ENCODE measurements around the gene ADORA2A.

The ADORA2A gene

DNA sequence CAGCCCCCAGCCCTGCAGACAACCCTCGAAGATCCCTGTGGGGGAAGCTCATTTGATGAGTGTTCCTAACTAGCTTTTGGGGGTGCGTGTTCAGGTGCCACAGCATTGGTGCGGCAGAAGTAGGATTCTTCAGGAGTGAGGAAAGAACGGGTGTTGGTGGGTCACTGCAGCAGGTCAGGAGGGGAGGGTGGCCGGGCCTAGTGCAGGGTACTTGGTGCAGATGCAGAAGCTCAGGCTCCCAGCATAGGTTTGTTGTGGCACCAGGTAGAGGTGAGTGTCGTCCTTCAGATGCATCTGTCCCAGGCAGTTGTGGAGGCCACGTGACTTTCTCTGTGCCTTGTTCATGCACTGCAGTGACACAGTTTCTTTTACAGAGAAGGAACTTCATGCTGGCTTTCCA lies 15.1 kb upstream of the ADORA2A start:
- no peak for DNase-seq (ENCODE audit: low read depth in 2 of 2)
- TF ChIP-seq, protein P1, sequence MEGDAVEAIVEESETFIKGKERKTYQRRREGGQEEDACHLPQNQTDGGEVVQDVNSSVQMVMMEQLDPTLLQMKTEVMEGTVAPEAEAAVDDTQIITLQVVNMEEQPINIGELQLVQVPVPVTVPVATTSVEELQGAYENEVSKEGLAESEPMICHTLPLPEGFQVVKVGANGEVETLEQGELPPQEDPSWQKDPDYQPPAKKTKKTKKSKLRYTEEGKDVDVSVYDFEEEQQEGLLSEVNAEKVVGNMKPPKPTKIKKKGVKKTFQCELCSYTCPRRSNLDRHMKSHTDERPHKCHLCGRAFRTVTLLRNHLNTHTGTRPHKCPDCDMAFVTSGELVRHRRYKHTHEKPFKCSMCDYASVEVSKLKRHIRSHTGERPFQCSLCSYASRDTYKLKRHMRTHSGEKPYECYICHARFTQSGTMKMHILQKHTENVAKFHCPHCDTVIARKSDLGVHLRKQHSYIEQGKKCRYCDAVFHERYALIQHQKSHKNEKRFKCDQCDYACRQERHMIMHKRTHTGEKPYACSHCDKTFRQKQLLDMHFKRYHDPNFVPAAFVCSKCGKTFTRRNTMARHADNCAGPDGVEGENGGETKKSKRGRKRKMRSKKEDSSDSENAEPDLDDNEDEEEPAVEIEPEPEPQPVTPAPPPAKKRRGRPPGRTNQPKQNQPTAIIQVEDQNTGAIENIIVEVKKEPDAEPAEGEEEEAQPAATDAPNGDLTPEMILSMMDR (IDR thresholded peaks at IDR 0.05; ENCODE audit: low read depth, low read length) = no peak
- H3K4me3 ChIP-seq (replicated peaks in 1 of 2; ENCODE audit: low read depth in 2 of 2, low read length in 2 of 2) = no peak overlapping the region

DNA sequence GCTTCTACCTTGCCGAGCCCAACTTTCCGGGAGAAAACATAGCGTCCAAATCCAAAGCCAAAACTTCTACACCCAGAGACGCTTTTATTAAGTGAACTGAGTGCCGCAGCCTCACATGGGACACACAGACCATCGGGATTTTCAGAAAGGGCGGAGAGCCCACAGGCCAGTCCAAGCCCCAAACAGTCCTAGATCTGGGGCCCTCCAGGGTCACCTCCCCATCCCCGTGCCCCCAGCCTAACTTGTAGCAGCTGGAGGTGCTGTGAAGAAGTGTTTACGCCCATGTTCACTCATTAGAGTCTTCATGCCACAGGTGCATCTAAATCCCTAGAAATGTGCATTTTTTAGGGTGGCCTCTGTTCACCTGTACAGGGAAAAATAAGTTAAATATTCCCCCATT lies 14.1 kb upstream of the ADORA2A start:
- TF ChIP-seq, protein P1 (IDR thresholded peaks at IDR 0.05; ENCODE audit: low read depth, low read length) = no peak

DNA sequence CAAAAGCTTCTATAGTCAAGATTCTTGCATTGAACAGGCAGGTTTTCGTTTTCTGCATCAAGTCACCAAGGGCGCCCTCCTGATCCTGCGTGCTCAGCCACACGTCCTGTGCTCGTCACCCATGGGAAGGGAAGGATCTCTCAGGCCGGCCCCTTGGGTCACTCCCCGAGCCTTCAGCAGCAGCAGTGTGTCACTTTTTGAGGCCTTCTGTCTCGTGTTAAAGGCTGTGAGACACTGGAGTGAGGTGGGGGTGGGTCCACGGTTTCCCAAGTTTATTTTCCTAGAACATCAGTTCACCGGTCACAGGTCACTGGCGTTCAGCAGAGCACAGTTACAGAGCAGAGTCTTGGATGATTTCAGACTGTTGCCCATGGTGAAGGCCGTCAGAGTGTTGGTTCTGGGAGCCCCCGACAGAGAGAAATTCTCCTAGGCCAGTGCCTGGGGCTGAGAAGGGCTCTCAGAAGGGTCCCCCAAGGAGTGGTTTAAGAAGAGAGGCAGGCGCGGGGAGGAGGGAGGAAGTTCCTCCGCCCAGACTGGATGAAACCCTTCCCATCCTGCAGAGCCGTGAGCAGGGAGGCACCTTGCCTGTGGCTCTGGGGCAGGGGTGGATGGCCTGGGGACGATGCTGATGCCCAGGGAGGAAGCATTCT lies 13.5 kb upstream of the ADORA2A start:
- TF ChIP-seq, protein P1 (IDR thresholded peaks at IDR 0.05; ENCODE audit: low read depth, low read length) = no peak
- DNase-seq (ENCODE audit: low read depth in 2 of 2) = no peak
- H3K4me3 ChIP-seq (replicated peaks in 1 of 2; ENCODE audit: low read depth in 2 of 2, low read length in 2 of 2) = no peak overlapping the region

More for the DNA sequence above, 14.1 kb upstream of the ADORA2A start:
- no peak for DNase-seq (ENCODE audit: low read depth in 2 of 2)
- no peak overlapping the region for H3K4me3 ChIP-seq (replicated peaks in 1 of 2; ENCODE audit: low read depth in 2 of 2, low read length in 2 of 2)

DNA sequence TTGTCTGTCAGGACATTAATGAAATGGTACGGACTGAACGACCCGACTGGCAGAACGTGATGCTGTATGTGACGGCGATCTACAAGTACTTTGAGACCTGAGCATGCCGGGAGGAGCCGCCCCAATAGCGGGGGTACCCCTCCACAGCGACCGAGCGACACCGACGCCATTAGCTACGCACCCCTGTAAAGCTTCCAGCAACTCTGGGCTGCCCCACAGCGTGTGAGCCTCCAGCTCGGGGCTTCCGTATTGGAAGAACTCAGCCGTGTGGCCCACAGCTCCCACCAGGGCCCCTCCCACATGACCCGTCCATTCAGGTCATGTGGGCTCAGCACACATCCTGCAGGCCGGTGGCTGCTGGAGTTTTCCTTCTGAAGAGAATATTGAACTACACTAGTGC lies 12.9 kb upstream of the ADORA2A start:
- H3K4me3 ChIP-seq (replicated peaks in 1 of 2; ENCODE audit: low read depth in 2 of 2, low read length in 2 of 2) = no peak overlapping the region
- TF ChIP-seq, protein P1 (IDR thresholded peaks at IDR 0.05; ENCODE audit: low read depth, low read length) = no peak
- no peak for DNase-seq (ENCODE audit: low read depth in 2 of 2)

DNA sequence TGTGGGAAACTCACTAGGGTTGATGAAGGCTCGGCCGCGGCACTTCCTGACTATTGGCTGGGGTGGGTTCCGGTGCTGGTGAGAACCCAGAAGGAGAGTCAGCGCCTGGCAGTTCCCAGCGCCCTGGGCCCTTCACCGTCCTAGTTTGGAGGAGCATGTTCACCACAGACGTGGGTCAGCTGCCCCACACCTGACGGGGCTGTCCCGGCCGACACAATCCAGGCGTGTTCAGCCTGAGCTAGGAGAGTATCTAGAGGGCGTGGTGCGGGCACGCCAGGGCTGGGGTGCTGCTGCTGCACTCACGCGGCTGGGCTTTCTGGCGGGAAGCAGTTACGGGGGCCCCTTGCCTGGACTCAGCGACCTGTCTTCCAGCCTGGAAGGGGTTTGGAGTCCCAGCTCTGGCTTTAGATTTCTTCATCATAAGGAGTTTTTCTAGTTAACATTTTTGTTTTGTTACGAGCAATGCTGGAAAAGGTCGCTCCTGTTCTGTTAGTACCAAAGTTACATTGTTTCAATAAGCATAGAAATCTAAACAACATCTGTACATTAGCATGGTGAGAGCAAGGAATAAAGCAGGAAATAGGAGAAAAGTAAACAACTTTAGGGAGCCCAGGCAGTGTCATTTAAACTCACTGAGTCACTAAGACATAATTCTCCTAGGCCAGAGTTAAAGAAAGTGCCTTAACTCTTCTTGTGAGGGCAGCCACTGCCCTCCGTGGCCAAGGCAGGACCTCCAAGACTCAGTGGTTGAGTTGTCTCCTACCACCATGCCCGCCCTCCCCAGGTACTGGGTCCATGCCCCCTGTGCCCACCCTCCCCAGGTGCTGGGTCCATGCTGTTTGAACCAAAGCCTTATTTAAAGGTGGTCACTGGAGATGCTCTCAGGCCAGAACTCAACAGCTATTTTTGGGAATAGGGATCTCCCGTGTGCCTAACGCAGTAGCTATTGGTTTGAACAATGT lies 12.1 kb upstream of the ADORA2A start:
- DNase-seq (ENCODE audit: low read depth in 2 of 2) = no peak
- TF ChIP-seq, protein P1 (IDR thresholded peaks at IDR 0.05; ENCODE audit: low read depth, low read length) = no peak
- no peak overlapping the region for H3K4me3 ChIP-seq (replicated peaks in 1 of 2; ENCODE audit: low read depth in 2 of 2, low read length in 2 of 2)

DNA sequence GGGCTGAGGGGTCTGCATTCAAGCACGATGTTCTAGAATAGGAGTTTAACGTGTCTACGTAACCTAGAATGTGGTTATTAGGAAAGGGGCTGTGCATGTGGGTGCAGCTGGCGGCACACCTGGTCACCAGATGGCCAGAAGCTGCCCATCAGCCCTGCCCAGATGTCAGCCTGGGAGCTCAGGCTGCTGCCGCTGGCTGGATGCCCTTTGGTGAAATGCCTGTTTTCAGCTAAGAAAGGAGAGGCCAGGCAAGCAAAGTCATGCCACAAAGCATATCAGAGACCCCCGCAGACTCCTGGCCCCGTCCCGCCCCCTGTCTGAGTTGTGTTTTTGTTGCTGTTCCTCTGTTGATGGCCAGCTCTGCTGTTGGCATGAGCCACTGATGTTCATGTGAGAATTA lies 11.3 kb upstream of the ADORA2A start:
- TF ChIP-seq, protein P1 (IDR thresholded peaks at IDR 0.05; ENCODE audit: low read depth, low read length) = no peak
- DNase-seq (ENCODE audit: low read depth in 2 of 2) = no peak
- H3K4me3 ChIP-seq (replicated peaks in 1 of 2; ENCODE audit: low read depth in 2 of 2, low read length in 2 of 2) = no peak overlapping the region
